H9 (cell line): Measurements from ENCODE around the gene LRRC7. TPM values are rescaled to one million over a fixed set of nuclear protein-coding genes. Genes with fewer than 3 reads are reported as not detected.

ENCODE experiments used
- DNase-seq: peaks from one replicate; pipeline ENCODE4 v3.0.0-alpha.2; 2017
- H2AFZ ChIP-seq: one replicate; pipeline ENCODE4 v1.6.1; 2013; ENCODE audit warnings: mild to moderate bottlenecking, low read length, control low read depth, moderate library complexity
- H2AK5ac ChIP-seq: 2 replicates; pipeline ENCODE4 v1.6.1; 2013; ENCODE audit warnings: low read length, control low read depth, mixed read lengths; ENCODE audit not compliant: insufficient read length
- H2BK120ac ChIP-seq: one replicate; pipeline ENCODE4 v1.6.1; 2013; ENCODE audit warnings: low read depth, mild to moderate bottlenecking, low read length, control low read depth, inconsistent platforms; ENCODE audit not compliant: poor library complexity, severe bottlenecking
- H2BK12ac ChIP-seq: 2 replicates; pipeline ENCODE4 v1.6.1; 2013; ENCODE audit warnings: low read length, control low read depth, mixed read lengths, low read depth; ENCODE audit not compliant: insufficient read length
- H2BK15ac ChIP-seq: 2 replicates; pipeline ENCODE4 v1.6.1; 2013; ENCODE audit warnings: low read depth, low read length, control low read depth
- H2BK20ac ChIP-seq: one replicate; pipeline ENCODE4 v1.6.1; 2013; ENCODE audit warnings: low read depth, mild to moderate bottlenecking, low read length, control low read depth, inconsistent platforms; ENCODE audit not compliant: poor library complexity, severe bottlenecking
- H2BK5ac ChIP-seq: 2 replicates; pipeline ENCODE4 v1.6.1; 2013; ENCODE audit warnings: low read length, control low read depth, mixed read lengths; ENCODE audit not compliant: insufficient read length
- H3K14ac ChIP-seq: 2 replicates; pipeline ENCODE4 v1.6.1; 2013; ENCODE audit warnings: low read length, control low read depth; ENCODE audit not compliant: insufficient read depth
- H3K18ac ChIP-seq: 2 replicates; pipeline ENCODE4 v1.6.1; 2013; ENCODE audit warnings: low read depth, mild to moderate bottlenecking, mixed read lengths, low read length, control low read depth; ENCODE audit not compliant: insufficient read length
- H3K23ac ChIP-seq: 2 replicates; pipeline ENCODE4 v1.6.1; 2013; ENCODE audit warnings: low read length, control low read depth, mixed read lengths, low read depth; ENCODE audit not compliant: insufficient read length
- H3K23me2 ChIP-seq: 2 replicates; pipeline ENCODE4 v1.6.1; 2013; ENCODE audit warnings: low read depth, mild to moderate bottlenecking, mixed read lengths, low read length, control low read depth; ENCODE audit not compliant: insufficient read length, poor library complexity, severe bottlenecking
- H3K27ac ChIP-seq: 2 replicates; pipeline ENCODE4 v1.5.1; 2013; ENCODE audit warnings: low read length, control low read depth, mixed read lengths, low read depth; ENCODE audit not compliant: insufficient read length
- H3K27me3 ChIP-seq: 2 replicates; pipeline ENCODE4 v1.6.1; 2013; ENCODE audit warnings: low read length, control low read depth, inconsistent platforms; ENCODE audit not compliant: insufficient read depth
- H3K4ac ChIP-seq: 2 replicates; pipeline ENCODE4 v1.6.1; 2013; ENCODE audit warnings: low read depth, mild to moderate bottlenecking, control low read depth, inconsistent platforms, low read length, moderate library complexity
- H3K4me1 ChIP-seq: 2 replicates; pipeline ENCODE4 v1.6.1; 2013; ENCODE audit warnings: low read length, control low read depth, inconsistent platforms; ENCODE audit not compliant: insufficient read depth
- H3K4me2 ChIP-seq: 2 replicates; pipeline ENCODE4 v1.6.1; 2013; ENCODE audit warnings: low read length, control low read depth, mixed read lengths; ENCODE audit not compliant: insufficient read length, insufficient read depth
- H3K56ac ChIP-seq: 2 replicates; pipeline ENCODE4 v1.6.1; 2013; ENCODE audit warnings: low read depth, mild to moderate bottlenecking, mixed read lengths, low read length, control low read depth; ENCODE audit not compliant: insufficient read length
- H3K79me1 ChIP-seq: 2 replicates; pipeline ENCODE4 v1.6.1; 2013; ENCODE audit warnings: low read depth, mild to moderate bottlenecking, moderate library complexity, low read length, control low read depth, inconsistent platforms; ENCODE audit not compliant: insufficient read depth, poor library complexity, severe bottlenecking
- H3K79me2 ChIP-seq: 2 replicates; pipeline ENCODE4 v1.6.1; 2013; ENCODE audit warnings: low read length, control low read depth, inconsistent platforms; ENCODE audit not compliant: insufficient read depth
- H3K9ac ChIP-seq: 2 replicates; pipeline ENCODE4 v1.6.1; 2013; ENCODE audit warnings: low read length, control low read depth, mixed read lengths; ENCODE audit not compliant: insufficient read length; ENCODE audit errors: extremely low read depth
- H3K9me3 ChIP-seq: one replicate; pipeline ENCODE4 v1.6.1; 2013; ENCODE audit warnings: low read depth, low read length, inconsistent platforms; ENCODE audit not compliant: control insufficient read depth
- H3T11ph ChIP-seq: one replicate; pipeline ENCODE4 v1.6.1; 2013; ENCODE audit warnings: mild to moderate bottlenecking, low read length, control low read depth, inconsistent platforms
- H4K20me1 ChIP-seq: one replicate; pipeline ENCODE4 v1.6.1; 2013; ENCODE audit not compliant: control insufficient read depth, insufficient read length, insufficient read depth
- H4K5ac ChIP-seq: 2 replicates; pipeline ENCODE4 v1.6.1; 2013; ENCODE audit warnings: low read depth, mild to moderate bottlenecking, mixed read lengths, low read length, control low read depth; ENCODE audit not compliant: insufficient read length
- H4K8ac ChIP-seq: replicated peaks from 2 replicates; pipeline ENCODE4 v1.6.1; 2013; ENCODE audit warnings: low read length, control low read depth, mixed read lengths, low read depth; ENCODE audit not compliant: insufficient read length
- H4K91ac ChIP-seq: 2 replicates; pipeline ENCODE4 v1.6.1; 2013; ENCODE audit warnings: low read depth, mild to moderate bottlenecking, moderate library complexity, mixed read lengths, low read length, control low read depth; ENCODE audit not compliant: insufficient read length
- H3K27ac Mint-ChIP-seq, 3 experiments: 2 replicates in 2 of 3; 3 replicates in 1 of 3; pipeline ENCODE4 v1.8.0; 2020 to 2021; ENCODE audit warnings: mixed read lengths in 3 of 3, mild to moderate bottlenecking in 1 of 3, moderate library complexity in 1 of 3
- H3K27me3 Mint-ChIP-seq: 2 replicates; pipeline ENCODE4 v1.8.0; 2021; ENCODE audit warnings: low read depth, mild to moderate bottlenecking, moderate library complexity, mixed read lengths
- H3K36me3 Mint-ChIP-seq, 3 experiments: 2 replicates in 2 of 3; 3 replicates in 1 of 3; pipeline ENCODE4 v1.8.0; 2020 to 2021; ENCODE audit warnings: low read depth in 3 of 3, mixed read lengths in 3 of 3; ENCODE audit not compliant: insufficient read depth in 1 of 3
- H3K4me1 Mint-ChIP-seq, 2 experiments: 2 replicates each; pipeline ENCODE4 v1.8.0; 2020; ENCODE audit warnings: mixed read lengths in 2 of 2
- H3K4me3 Mint-ChIP-seq, 2 experiments: 2 replicates in 1 of 2; 3 replicates in 1 of 2; pipeline ENCODE4 v1.8.0; 2020 to 2021; ENCODE audit warnings: mild to moderate bottlenecking in 2 of 2, mixed read lengths in 2 of 2, moderate library complexity in 1 of 2
- H3K9me3 Mint-ChIP-seq, 2 experiments: 2 replicates in 1 of 2; 3 replicates in 1 of 2; pipeline ENCODE4 v1.8.0; 2020; ENCODE audit warnings: mild to moderate bottlenecking in 2 of 2, mixed read lengths in 2 of 2, moderate library complexity in 1 of 2
- CTCF ChIP-seq: fragments of 200-600 bp; sonication (generic); conservative IDR thresholded peaks from 3 replicates; pipeline ENCODE4 v1.8.0; 2021; ENCODE audit warnings: antibody characterized with exemption, mild to moderate bottlenecking
- total RNA-seq: library from RNA; stranded (reverse); gene quantifications from 2 replicates; pipeline ENCODE4 v1.2.1, GENCODE V29; 2021

Gene LRRC7
- total RNA-seq, 1 experiment from 2014 or later = not detected

- Histone ChIP-seq H2BK5ac (no peak overlapping the region), H2AFZ (no peak overlapping the region), H2BK20ac (no peak overlapping the region), H4K5ac (no peak overlapping the region), H3K27ac (no peak overlapping the region), H2AK5ac (no peak overlapping the region), H3K14ac (no peak overlapping the region), H3K9me3 (no peaks in the 10 kb centered on the region), H2BK120ac (no peak overlapping the region), H2BK15ac (no peak overlapping the region), H3K23me2 (no peaks in the 10 kb centered on the region), H4K91ac (no peak overlapping the region), H3K27me3 (no peaks in the 10 kb centered on the region), H2BK12ac (no peak overlapping the region), H3K79me2 (no peaks in the 10 kb centered on the region), H3K23ac (no peak overlapping the region), H3K4ac (no peak overlapping the region), H3K56ac (no peak overlapping the region), H3K4me2 (no peak overlapping the region), H3K4me1 (no peaks in the 10 kb centered on the region), H4K20me1 (no peaks in the 10 kb centered on the region), H3K79me1 (no peaks in the 10 kb centered on the region), H4K8ac (no peak overlapping the region), H3K18ac (no peak overlapping the region), H3K9ac (no peak overlapping the region), H3T11ph (no peak overlapping the region)
- no peak for DNase-seq
- H3K4me3 Mint-ChIP-seq = no peak overlapping the region
- H3K36me3 Mint-ChIP-seq = no peaks in the 10 kb centered on the region
- H3K9me3 Mint-ChIP-seq = no peaks in the 10 kb centered on the region
- H3K4me1 Mint-ChIP-seq = peaks cover 6% of the 10 kb centered on the region in 2 experiments; a peak in 3 of 4 replicates
- H3K27me3 Mint-ChIP-seq = no peaks in the 10 kb centered on the region
- H3K27ac Mint-ChIP-seq = no peak overlapping the region
- TF ChIP-seq CTCF = no peak
These were observed 450.0 kb downstream of the LRRC7 start for GRCh38 chr1:70017770-70018169.
